Skeletal muscle tissue (tissue), 4 donors: ENCODE measurements around the gene SCNN1B. TPM values are rescaled to one million over a fixed set of nuclear protein-coding genes. Genes with fewer than 3 reads are reported as not detected.
A peak's percentile ranks its signal among the peaks of the same experiment; 100 is the strongest.
"Not testable (repeated sequence)": the region's sequence is repeated elsewhere in the genome, so short reads cannot be mapped to it uniquely, and the experiment has no call there.

Experiments used
- H3K27ac ChIP-seq: one replicate; pipeline ENCODE4 v1.7.0; 2013; ENCODE audit warnings: mild to moderate bottlenecking, low read depth, low read length, inconsistent platforms
- H3K27me3 ChIP-seq, 3 donors: one replicate each; pipeline ENCODE4 v1.7.0; 2013; ENCODE audit warnings: low read length in 3 of 3; ENCODE audit not compliant: control insufficient read depth in 3 of 3, insufficient read depth in 3 of 3
- H3K36me3 ChIP-seq, 3 donors: one replicate each; pipeline ENCODE4 v1.7.0; 2013; ENCODE audit warnings: low read length in 3 of 3; ENCODE audit not compliant: control insufficient read depth in 3 of 3, insufficient read depth in 3 of 3
- H3K4me1 ChIP-seq, 3 donors: one replicate each; pipeline ENCODE4 v1.7.0; 2013; ENCODE audit warnings: low read length in 3 of 3, mild to moderate bottlenecking in 3 of 3; ENCODE audit not compliant: control insufficient read depth in 3 of 3, insufficient read depth in 3 of 3
- H3K4me3 ChIP-seq, 3 donors: one replicate each; pipeline ENCODE4 v1.7.0; 2013; ENCODE audit warnings: low read length in 3 of 3
- H3K9ac ChIP-seq, 3 donors: one replicate each; pipeline ENCODE4 v1.7.0; 2013; ENCODE audit warnings: low read length in 3 of 3, mild to moderate bottlenecking in 3 of 3, moderate library complexity in 2 of 3, low read depth in 1 of 3
- H3K9me3 ChIP-seq, 3 donors: one replicate each; pipeline ENCODE4 v1.7.0; 2013; ENCODE audit warnings: low read length in 3 of 3; ENCODE audit not compliant: control insufficient read depth in 3 of 3
- total RNA-seq: library from RNA; depleted of rRNA; stranded (reverse); fragments of >200 nt; gene quantifications from one replicate; pipeline ENCODE4 v1.2.3, GENCODE V29; 2014
- donor health status: Osteomylitis.

Gene SCNN1B
- total RNA-seq, 1 donor from 2014 or later: not detected

GRCh38 chr16:23397464-23397863 is 95.4 kb downstream of the SCNN1B start:
- peaks cover 6 to 19% (median 14%) of the 10 kb centered on the region in 3 donors for H3K36me3 ChIP-seq

GRCh38 chr16:23398987-23399805 is 97.1 kb downstream of the SCNN1B start:
- Histone ChIP-seq H3K9me3 (no peaks in the 10 kb centered on the region), H3K4me1 (peaks cover 17 to 33% (median 18%) of the 10 kb centered on the region in 3 donors), H3K27me3 (no peaks in the 10 kb centered on the region), H3K27ac (peak overlapping the region; percentile 81), H3K9ac (peak overlapping the region in 2 of 3 donors; percentile 2 to 68), H3K36me3 (peaks cover 8 to 34% (median 25%) of the 10 kb centered on the region in 3 donors), H3K4me3 (peak overlapping the region in 1 of 3 donors; percentile 47)

More at GRCh38 chr16:23397464-23397863, 95.4 kb downstream of the SCNN1B start:
- Histone ChIP-seq H3K9me3 (no peaks in the 10 kb centered on the region), H3K4me3 (no peak overlapping the region), H3K27me3 (no peaks in the 10 kb centered on the region), H3K4me1 (peaks cover 21 to 42% (median 26%) of the 10 kb centered on the region in 3 donors), H3K27ac (no peak overlapping the region), H3K9ac (no peak overlapping the region)

GRCh38 chr16:23400447-23400846 is 98.3 kb downstream of the SCNN1B start:
- Histone ChIP-seq H3K36me3 (peaks cover 17 to 41% (median 32%) of the 10 kb centered on the region in 3 donors), H3K4me1 (peaks cover 13 to 28% (median 18%) of the 10 kb centered on the region in 3 donors)
- H3K9me3 ChIP-seq, H3K27me3 ChIP-seq, H3K4me3 ChIP-seq, H3K27ac ChIP-seq, H3K9ac ChIP-seq: not testable (repeated sequence)

- Histone ChIP-seq H3K36me3 (peaks cover 23 to 46% (median 36%) of the 10 kb centered on the region in 3 donors), H3K4me3 (no peak overlapping the region), H3K27ac (no peak overlapping the region)
Observed at GRCh38 chr16:23401139-23401538, 99.0 kb downstream of the SCNN1B start.

GRCh38 chr16:23402100-23402499 is 100.0 kb downstream of the SCNN1B start:
- no peak overlapping the region for H3K9ac ChIP-seq
- peaks cover 32 to 51% (median 41%) of the 10 kb centered on the region in 3 donors for H3K36me3 ChIP-seq
- no peaks in the 10 kb centered on the region for H3K27me3 ChIP-seq
- no peak overlapping the region for H3K27ac ChIP-seq
- no peak overlapping the region for H3K4me3 ChIP-seq
- H3K9me3 ChIP-seq: no peaks in the 10 kb centered on the region
- peaks cover 13 to 21% (median 18%) of the 10 kb centered on the region in 3 donors for H3K4me1 ChIP-seq

More at GRCh38 chr16:23401139-23401538, 99.0 kb downstream of the SCNN1B start:
- H3K9me3 ChIP-seq: no peaks in the 10 kb centered on the region
- H3K27me3 ChIP-seq: no peaks in the 10 kb centered on the region
- peaks cover 13 to 23% (median 18%) of the 10 kb centered on the region in 3 donors for H3K4me1 ChIP-seq
- H3K9ac ChIP-seq: no peak overlapping the region

GRCh38 chr16:23403547-23403946 is 101.4 kb downstream of the SCNN1B start:
- H3K4me3 ChIP-seq: no peak overlapping the region
- no peaks in the 10 kb centered on the region for H3K9me3 ChIP-seq
- H3K27ac ChIP-seq: no peak overlapping the region
- H3K4me1 ChIP-seq: peaks cover 7 to 14% (median 11%) of the 10 kb centered on the region in 3 donors
- H3K36me3 ChIP-seq: peaks cover 28 to 50% (median 37%) of the 10 kb centered on the region in 3 donors
- H3K9ac ChIP-seq: no peak overlapping the region
- H3K27me3 ChIP-seq: no peaks in the 10 kb centered on the region

GRCh38 chr16:23406024-23406423 is 103.9 kb downstream of the SCNN1B start:
- H3K27ac ChIP-seq: no peak overlapping the region
- peaks cover 35 to 63% (median 36%) of the 10 kb centered on the region in 3 donors for H3K36me3 ChIP-seq
- H3K4me1 ChIP-seq: peaks cover 0 to 4% (median 0%) of the 10 kb centered on the region in 3 donors
- no peaks in the 10 kb centered on the region for H3K9me3 ChIP-seq
- no peaks in the 10 kb centered on the region for H3K27me3 ChIP-seq
- no peak overlapping the region for H3K4me3 ChIP-seq
- H3K9ac ChIP-seq: no peak overlapping the region

GRCh38 chr16:23406546-23407240 is 104.6 kb downstream of the SCNN1B start:
- peaks cover 0 to 4% (median 0%) of the 10 kb centered on the region in 3 donors for H3K4me1 ChIP-seq
- no peak overlapping the region for H3K4me3 ChIP-seq
- H3K9me3 ChIP-seq: no peaks in the 10 kb centered on the region
- no peak overlapping the region for H3K9ac ChIP-seq
- no peak overlapping the region for H3K27ac ChIP-seq
- H3K36me3 ChIP-seq: peaks cover 38 to 65% (median 41%) of the 10 kb centered on the region in 3 donors
- H3K27me3 ChIP-seq: no peaks in the 10 kb centered on the region

GRCh38 chr16:23407436-23408127 is 105.5 kb downstream of the SCNN1B start:
- H3K27me3 ChIP-seq: no peaks in the 10 kb centered on the region
- no peaks in the 10 kb centered on the region for H3K9me3 ChIP-seq
- no peak overlapping the region for H3K27ac ChIP-seq
- H3K4me3 ChIP-seq: no peak overlapping the region
- H3K9ac ChIP-seq: no peak overlapping the region
- H3K36me3 ChIP-seq: peaks cover 40 to 69% (median 41%) of the 10 kb centered on the region in 3 donors
- peaks cover 0 to 4% (median 0%) of the 10 kb centered on the region in 3 donors for H3K4me1 ChIP-seq
